Activated CD4-positive, alpha-beta T cell treated with anti-CD3 and anti-CD28 coated beads, Interleukin-2, Interleukin-6, amounts not matched to agents 100 ng/mL and 50 ng/mL, durations not matched to agents 16 hours and 8 hours (primary cell): ENCODE data around the gene THOP1.
"Not testable (repeated sequence)": the region's sequence is repeated elsewhere in the genome, so short reads cannot be mapped to it uniquely, and the experiment has no call there.

Experiments used
- DNase-seq: peaks from one replicate; pipeline ENCODE4 v3.0.0-alpha.2; 2020

Gene THOP1

DNA sequence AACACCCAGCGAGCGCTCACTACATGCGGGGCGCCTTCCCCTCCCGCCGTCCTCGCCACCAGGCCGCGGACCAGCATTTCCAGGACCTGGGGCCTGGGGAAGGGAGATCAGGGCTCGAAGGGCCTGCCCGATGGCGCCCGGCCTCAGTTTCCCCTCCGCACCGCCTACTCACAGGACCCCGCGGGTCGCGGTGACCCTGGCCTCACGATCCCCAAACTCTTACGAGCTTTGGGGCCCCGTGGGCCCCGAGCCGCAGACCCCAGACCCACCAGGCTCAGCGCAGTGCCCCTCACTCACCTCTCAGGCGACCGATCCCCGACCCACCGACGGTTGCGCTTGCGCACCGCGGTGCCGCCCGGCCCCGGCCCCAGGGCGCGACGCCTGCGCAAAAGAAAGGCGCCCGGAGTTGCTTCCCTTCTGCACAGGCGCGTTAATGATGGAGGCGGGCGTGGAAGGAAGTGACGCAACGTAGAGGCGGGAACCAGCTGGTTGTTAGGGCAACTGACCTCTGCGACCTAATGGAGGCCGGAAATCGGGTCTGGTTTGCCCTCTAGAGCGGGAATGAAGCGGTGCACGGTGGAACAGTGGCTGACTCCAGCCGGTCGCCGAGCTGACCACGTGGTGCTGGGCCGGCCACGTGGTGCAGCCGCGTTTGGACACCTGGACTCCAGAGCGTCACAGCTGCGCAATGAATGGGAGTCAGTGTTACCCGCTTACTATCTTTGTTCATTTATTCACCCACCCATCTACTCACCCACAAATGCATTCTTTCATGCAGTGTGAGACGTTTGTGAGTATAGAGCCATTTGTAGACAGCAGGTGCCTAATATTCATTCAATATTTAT is 2.1 kb upstream of the THOP1 start, which contains the start of gene SGTA:
Gene SGTA (minus strand): TSS at position 338 of the 845 bp plus-strand sequence. CDS start 14,205 bp downstream, outside the sequence.
- peak; percentile 99 for DNase-seq

DNA sequence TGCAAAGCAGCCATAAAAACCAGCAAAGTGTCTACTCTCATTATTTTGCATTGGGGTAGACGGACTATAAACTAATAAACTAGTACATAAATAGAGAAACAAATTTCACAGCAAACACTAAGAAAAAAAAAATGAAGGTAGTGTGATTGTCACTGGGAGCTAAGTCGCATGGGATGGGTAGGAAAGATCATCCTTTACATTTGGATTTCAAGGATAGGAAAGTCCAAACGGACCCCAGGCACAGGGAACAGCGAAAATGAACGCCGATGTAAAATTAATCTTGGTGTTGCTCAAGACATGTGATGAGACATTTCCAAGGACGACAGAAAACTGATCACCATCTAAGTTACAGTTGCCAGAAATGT is 1.5 kb upstream of the THOP1 start:
- DNase-seq, result no peak

DNA sequence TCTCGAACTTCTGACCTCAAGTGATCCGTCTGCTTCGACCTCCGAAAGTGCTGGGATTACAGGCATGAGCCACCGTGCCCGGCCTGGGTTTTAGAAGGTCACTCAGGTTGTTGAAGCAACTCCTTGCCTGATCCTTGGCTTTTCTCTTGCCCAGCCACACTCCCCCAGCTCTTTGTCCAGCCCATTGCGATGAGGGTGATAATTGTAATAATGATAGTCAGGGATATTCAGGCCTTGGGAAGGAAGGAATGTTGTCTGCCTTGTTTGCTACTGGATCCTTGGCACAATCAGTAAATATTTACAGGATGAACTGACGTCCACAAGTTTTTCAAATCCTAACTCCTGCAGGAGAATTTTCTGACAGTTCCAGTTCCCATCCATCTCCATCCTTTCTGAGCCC is 1.8 kb downstream of the THOP1 start:
- no peak for DNase-seq

DNA sequence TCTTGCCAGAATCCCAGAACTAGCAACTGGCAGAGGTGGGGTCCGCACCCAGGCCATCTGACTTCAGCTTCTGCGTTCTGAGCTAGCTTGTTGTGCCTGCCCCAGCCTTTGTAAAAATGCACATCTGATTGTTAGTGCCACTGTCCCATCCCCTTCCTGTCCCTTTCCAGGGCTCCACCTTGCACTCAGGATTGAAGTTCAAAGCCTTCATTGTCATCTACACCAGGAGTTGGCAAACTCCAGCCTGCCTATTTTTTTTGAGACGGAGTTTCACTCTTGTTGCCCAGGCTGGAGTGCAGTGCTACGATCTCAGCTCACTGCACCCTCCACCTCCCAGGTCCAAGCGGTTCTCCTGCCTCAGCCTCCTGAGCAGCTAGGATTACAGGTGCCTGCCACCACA is 2.9 kb downstream of the THOP1 start:
- no peak for DNase-seq

DNA sequence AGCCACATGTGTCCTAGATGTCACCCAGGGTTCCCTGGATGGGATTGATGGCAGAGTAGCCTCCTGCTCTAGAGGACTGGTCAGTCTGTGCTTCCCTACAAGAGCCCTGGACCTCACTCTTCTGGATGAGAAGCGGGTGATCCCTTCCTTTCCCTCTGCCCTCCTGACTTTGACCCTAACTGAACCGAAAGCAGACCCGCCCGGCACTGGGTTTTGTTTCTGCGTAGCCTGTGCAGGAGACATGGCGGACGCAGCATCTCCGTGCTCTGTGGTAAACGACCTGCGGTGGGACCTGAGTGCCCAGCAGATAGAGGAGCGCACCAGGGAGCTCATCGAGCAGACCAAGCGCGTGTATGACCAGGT is 4.9 kb downstream of the THOP1 start:
- DNase-seq, result no peak

DNA sequence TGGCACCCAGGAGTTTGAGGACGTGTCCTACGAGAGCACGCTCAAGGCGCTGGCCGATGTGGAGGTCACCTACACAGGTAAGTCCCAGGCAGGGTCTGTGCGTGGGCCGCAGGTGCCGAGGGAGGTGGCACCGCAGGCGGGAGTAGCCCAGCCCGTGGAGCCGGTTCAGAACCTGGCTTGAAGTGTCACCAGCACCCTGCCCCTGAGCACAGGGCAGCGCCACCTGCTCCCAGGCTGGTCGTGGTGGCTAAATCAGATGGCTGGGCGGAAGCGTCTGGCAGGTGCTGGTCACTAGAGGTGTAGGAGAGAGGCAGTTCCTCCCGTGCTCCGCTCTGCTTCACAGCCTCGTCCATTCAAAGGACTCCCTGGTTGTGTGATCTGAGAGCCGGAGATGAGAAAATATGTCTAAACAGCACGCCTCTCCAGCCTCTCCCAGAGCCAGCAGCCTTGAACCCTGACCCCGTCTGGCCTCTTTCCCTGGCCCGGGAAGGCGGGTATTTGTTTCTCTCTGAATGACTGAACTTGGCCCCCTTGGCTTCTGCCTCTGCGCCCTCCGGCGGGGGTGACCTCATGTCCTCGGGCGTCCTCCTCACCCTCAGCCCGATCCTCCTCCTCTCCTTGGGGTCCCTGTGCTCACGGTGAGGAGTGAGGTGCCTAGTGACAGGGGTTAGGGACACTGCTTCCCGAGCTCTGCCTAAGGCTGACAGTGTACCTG is 5.4 kb downstream of the THOP1 start:
- DNase-seq, result no peak

DNA sequence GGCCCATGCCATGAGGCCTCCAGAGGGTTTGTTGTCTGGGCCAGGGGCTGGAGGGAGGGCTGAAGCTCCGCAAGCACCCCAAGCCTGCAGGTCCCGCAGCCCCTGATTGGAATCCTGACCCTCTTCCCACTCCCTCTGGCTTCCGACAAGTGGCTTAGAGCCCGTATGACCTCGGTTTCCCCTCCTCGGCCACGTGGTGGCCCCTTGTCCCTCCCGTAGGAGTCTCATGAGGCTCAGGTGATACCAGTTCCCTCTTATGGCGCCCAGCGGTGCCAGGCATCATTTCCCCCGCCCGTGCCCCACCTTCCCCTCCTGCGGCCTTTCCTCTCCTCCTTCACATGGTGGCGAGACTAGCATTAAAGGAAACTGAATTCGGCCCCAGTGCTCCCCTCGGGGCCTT is 6.1 kb downstream of the THOP1 start:
- no peak for DNase-seq

DNA sequence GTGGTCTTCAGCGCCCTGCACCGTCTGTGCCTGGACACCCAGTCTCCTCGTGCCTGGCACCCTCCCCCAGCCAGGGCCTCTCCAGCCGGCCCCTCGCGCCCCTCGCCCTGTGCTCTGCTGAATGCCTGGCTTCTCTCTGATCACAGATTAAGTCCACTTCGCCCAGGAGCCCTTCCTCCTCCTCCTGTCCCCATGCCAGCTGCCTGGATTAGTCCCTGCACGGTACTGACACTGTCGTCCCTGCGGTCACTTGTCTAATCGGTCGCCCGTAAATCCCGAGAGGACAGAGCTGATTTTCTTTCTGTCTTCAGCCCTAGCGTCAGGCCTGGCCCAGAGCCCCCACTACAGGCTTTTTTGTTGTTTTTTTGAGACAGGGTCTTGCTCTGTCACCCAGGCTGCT is 6.6 kb downstream of the THOP1 start:
- no peak for DNase-seq

DNA sequence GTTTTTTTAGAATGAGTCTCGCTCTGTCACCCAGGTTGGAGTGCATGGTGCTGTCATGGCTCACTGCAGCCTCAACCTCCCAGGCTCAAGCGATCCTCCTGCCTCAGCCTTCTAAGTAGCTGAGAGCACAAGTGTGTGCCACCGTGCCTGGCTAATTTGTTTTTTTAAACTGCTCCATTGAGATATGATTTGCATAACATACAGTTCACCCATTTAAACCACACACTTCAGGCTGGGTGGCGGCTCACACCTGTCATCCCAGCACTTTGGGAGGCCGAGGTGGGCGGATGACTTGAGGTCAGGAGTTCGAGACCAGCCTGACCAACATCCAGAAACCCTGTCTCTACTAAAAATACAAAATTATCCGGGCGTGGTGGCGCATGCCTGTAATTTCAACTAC is 7.4 kb downstream of the THOP1 start:
- not testable (repeated sequence) for DNase-seq

DNA sequence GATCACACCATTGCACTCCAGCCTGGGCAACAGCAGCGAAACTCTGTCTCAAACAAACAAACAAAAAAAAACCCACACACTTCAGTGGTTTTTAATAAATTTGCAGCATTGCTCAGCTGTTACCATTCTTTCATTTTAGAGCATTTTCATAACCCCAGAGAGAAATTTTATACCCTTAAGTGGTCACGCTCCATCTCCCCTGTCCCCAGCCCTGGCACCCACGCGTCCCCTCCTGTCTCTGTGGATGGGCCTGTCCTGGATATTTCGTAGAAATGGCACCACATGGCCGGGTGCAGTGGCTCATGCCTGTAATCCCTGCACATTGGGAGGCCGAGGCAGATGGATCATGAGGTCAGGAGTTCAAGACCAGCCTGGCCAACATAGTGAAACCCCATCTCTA is 7.8 kb downstream of the THOP1 start:
- no peak for DNase-seq

DNA sequence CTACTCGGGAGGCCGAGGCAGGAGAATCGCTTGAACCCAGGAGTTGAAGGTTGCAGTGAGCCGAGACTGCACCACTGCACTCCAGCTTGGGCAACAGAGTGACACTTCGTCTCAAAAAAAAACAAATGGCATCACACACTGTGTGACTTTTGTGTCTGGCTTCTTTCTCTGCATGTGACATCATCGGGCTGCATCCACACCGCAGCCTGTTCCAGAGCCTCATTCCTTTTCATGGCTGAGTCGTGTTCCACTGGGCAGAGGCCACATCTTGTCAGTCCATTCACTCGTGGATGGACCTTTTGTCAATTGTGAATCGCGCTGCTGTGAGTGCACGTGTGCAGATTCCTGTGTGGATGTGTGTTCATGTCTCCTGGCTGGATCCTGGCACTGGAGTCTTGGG is 8.3 kb downstream of the THOP1 start:
- no peak for DNase-seq

DNA sequence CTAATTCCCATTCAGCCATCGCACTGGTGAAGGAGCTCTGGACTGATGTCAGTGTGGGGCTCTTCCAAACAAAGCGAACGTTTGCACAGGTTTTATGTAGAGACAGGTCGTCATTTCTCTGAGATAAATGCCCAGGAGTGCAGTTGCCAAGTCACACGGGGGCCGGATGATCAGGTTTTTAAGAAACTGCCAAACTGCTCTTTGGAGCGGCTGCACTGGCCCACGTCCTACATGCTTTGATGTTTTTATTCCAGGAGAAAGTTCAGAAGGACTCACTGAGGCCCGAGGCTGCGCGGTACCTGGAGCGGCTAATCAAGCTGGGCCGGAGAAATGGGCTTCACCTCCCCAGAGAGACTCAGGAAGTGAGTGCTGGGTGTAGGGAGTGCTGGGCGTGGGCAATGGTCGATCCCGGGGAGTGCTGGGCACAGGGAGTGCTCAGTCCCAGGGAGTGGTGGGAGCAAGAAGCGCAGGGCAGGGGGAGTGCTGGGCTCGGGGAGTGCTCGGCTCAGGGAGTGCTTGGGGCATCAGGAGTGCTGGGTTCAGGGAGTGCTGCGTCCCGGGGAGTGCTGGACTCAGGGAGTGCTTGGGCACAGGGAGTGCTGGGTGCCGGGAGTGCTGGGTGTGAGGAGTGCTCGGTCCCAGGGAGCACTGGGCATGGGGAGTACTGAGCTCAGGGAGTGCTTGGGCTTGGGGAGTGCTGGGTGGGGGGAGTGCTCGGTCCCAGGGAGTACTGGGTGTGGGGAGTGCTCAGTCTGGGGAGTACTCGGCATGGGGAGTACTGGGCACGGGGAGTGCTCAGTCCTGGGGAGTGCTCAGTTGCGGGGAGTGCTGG is 10.7 kb downstream of the THOP1 start:
- no peak for DNase-seq

DNA sequence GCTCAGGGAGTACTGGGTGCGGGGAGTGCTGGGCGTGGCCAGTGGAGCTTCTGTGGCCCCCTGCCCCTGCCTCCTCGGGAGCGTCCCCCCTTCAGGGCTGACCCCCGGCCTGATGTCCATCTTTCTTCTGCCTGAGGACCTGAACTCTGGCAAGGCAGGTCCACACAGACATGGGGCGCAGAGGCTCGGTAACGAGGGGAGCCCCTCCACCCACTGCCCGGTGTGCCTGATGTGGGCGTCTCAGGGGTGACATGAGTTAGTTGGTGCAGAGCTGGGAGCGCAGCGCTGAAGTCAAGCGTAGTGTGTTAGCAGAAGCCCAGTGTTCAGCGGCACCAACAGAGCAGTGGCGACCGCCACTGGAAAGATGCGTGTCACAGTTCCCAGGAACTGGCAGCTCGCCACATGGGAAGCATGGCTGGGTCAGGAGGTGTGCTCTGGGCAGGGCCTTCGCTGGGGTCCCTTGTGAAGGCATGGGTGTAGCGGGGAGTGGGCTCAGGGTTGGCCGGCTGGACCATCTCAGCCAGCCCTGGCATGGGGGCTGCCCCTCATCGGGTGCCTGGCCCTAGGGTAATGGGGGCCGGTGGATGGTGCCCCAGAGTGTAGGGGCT is 11.5 kb downstream of the THOP1 start:
- DNase-seq, result no peak

DNA sequence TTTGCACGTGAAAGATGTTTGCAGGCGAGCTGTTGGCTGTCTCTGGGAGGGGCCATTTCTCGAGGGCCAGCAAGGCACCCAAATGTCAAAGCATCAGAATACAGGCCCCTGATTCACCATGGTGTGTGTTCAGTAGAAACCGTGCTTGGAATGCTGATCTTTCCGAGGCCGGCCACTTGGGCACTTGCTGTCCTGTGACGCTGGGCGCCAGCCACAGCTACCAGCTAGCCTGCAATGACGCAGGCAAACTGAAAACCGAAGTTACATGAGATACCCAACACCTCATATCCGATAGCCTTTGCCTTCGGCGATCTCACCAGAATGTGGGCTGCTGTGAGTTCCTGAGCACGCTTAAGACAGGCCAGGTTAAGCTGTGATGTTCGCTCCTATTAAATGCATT is 12.0 kb downstream of the THOP1 start:
- no peak for DNase-seq

DNA sequence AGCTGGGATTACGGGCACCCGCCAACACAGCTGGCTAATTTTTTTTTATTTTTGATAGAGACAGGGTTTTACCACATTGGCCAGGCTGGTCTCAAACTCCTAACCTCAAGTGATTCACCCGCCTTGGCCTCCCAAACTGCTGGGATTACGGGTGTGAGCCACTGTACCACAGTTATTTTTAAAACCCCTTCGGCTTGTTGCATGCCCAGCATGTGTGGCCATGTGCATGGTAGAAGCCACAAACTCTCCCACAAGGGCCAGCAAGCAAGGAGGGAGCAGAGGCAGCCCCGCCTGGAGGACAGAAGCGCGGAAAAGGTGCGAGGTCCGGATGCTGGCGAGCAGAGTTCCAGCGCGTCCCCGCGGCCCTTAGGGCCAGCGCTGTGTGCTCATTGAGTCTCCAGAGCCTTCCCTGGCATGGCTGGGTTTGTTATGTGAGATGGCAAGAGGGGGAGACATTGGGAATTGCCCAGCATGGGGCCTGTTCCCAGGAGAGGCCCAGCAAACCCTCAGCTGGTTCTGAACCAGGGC is 12.9 kb downstream of the THOP1 start:
- DNase-seq, result no peak

DNA sequence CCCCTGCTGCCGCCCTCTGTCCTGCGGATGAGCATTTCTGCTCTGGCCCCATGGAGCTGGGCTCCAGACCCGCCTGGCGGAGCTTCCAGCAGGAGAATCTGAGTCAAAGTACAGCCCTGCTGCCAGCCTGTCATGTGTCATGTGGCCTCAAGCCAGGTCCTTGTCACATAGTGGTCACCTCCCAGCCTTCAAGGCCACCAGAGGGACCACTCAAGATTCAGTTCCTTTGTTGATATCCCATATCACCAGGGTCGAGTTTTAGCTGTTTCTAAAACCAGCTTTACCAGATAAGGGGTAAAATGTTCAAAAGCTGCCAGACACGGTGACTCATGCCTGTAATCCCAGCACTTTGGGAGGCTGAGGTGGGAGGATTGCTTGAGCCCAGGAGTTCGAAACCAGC is 13.4 kb downstream of the THOP1 start:
- DNase-seq, result no peak

DNA sequence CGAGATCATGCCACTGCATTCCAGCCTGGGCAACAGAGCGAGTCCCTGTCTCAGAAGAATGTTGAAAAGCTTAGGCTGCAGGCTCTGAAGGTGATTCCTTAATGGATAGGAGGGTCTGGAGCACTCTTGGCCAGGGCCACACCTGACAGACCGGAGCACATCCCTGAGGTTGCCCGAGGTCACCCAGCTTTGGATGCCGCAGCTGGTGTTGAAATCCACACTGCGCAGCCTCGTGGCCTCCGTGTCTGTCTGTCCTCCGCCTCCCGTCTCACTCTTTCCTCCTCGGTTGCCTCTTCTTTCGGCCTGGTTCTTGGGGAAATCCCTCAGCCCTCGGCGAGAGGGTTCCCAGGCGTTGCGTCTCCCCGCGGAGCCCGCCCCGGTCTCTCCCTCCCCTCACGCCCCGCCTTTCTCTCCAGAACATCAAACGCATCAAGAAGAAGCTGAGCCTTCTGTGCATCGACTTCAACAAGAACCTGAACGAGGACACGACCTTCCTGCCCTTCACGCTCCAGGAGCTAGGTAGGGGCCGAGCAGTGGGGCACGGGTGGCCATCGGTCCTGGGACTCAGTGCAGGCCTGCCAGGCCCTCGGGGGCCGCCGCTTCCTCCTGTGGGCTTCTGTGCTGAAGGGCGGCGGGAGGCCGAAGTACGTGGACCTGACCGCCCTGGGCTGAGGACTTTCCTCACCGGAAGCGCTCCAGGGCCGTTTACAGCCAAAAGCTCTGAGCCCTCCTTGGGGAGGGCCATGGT is 14.1 kb downstream of the THOP1 start:
- DNase-seq, result no peak

DNA sequence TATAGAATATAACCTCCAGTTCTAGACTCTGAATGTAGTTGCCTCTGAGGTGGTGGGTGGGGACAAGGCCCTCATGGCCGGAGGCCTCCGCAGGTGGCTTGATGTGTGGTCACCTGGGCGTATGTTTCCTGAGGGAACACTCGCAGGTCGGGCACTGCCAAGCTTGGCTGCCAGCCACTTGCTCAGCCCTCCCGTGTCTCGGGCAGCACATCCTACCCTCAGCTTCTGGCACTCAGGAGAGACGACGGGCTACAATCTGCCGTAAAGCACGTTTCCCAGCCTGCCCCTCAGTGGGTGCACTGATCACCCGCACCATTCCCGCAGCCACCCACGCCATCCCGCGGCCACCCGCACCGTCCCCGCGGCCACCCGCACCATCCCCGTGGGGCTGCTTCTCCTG is 15.2 kb downstream of the THOP1 start:
- no peak for DNase-seq

DNA sequence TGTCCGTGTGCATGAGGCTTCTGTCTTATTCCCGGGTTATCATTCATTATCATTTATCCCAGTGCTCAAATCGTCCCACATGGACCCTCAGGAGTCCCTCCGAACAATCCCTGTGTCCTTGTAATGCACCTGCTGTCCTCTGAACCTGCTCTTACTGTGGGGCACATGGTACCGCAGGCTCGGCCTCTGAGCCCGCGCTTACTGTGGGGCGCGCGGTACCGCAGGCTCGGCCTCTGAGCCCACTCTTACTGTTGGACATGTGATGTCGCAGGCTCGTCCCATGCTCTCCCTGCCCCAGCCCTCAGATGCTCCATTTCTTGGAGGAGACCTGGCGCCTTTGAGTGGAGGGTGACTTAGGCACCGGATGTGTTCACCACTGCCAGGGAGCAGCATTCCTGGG is 17.5 kb downstream of the THOP1 start:
- no peak for DNase-seq

DNA sequence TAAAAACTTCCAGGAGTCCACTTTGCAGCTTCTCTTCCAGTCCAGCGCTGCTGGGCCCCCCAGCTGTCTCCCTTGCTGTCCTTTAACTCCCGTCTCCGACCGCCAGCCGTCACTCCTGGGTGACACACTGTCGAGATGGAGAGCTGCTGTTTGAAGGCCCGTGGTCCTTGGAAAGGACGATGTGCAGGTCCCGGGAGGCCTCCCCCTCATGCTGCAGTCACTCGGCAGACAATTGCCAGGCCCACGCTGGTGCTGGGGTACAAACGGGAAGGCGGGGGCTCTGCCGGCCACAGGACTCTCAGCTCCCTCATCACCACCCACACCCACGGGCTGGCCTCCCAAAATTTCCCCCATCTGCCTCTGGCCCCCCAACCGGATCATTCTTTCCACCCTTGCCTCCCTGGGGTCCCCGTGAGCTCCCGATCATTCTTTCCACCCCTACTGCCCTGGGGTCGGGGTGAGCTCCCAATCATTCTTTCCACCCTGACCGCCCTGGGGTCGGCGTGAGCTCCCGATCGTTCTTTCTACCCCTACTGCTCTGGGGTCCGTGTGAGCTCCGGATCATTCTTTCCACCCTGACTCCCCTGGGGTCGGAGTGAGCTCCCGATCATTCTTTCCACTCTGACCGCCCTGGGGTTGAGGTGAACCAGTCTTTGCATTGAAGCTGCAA is 18.3 kb downstream of the THOP1 start:
- DNase-seq, result no peak

DNA sequence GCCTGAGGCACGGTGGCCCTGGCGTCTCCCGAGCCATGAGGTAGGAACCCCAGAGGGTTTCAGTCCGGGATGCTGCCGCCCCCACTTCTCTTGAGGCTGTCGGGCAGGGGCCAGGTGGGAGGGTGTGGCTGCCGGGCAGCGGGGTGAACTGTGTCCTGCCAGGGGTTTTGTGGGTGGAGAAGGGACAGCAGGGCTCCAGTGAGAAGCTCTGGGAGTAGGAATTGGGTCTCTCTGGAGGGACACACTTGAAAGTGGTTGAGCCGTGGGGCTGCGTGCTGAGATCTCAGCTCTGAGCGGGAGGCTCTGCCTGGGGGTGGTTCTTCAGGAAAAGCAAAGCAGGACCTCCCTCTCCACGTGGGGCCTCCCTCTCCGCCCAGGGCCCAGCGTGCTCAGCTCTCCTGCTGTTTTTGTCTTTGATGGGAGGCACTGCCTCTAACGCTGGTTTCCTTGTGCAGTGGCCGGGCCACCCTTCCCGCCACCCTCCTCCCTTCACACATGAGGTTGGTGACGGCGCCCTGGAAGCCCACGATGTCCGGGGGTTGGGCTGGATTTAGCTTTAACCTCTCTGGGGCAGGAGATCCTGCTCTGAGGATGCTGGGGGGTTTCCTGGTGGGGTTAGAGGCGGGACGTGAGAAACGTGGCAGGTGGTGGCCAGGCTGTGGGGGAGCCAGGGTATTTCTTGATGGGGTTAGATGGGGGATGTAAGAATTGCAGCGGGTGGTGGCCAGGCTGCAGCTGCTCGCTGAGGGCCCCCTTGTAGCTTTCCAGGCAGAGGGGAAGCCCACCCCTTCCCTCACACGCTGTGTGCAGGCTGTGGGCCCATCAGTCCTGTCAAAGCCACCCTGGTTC is 19.1 kb downstream of the THOP1 start:
- no peak for DNase-seq
